22Rv1 (cell line): ENCODE results near the gene GABRB1.

Experiments used
- ZFX ChIP-seq: fragments of 450-650 bp; IDR thresholded peaks from 2 replicates; pipeline ENCODE4 v1.6.1; 2017; ENCODE audit warnings: antibody characterized with exemption, borderline replicate concordance
- TF ChIP-seq, protein P1 (sequence below): fragments of 450-650 bp; IDR thresholded peaks from 2 replicates; pipeline ENCODE4 v1.5.1; 2017; ENCODE audit warnings: mild to moderate bottlenecking

GRCh38 chr4:47468706-47469365 lies 437.5 kb downstream of the GABRB1 start:
- TF ChIP-seq, protein P1, sequence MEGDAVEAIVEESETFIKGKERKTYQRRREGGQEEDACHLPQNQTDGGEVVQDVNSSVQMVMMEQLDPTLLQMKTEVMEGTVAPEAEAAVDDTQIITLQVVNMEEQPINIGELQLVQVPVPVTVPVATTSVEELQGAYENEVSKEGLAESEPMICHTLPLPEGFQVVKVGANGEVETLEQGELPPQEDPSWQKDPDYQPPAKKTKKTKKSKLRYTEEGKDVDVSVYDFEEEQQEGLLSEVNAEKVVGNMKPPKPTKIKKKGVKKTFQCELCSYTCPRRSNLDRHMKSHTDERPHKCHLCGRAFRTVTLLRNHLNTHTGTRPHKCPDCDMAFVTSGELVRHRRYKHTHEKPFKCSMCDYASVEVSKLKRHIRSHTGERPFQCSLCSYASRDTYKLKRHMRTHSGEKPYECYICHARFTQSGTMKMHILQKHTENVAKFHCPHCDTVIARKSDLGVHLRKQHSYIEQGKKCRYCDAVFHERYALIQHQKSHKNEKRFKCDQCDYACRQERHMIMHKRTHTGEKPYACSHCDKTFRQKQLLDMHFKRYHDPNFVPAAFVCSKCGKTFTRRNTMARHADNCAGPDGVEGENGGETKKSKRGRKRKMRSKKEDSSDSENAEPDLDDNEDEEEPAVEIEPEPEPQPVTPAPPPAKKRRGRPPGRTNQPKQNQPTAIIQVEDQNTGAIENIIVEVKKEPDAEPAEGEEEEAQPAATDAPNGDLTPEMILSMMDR = no peak
- TF ChIP-seq ZFX = no peak
